Measurements from ENCODE around the gene PKP2.

PKP2 gene

GRCh38 chr12:32907898-32908476 is 11.4 kb upstream of the PKP2 start:
- no peaks in the 10 kb centered on the region for H3K36me3 ChIP-seq (ENCODE audit: control insufficient read depth, insufficient read depth, low read length, severe bottlenecking)

DNA sequence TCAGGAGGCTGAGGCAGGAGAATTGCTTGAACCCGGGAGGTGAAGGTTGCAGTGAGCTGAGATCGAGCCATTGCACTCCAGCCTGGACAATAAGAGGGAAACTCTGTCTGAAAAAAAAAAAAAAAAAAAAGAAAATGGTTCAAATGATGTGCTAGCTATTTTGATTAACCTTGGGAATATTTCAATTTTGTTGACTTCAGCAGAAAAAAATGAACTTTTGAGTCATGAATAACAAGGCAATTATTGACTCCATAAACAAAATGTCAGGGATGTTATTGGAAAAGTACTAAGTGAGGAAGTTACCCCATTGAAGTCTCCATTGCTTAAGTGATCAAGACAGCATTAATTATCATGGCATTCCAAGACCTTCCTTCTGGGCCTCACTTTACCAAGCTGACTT is 10.6 kb upstream of the PKP2 start:
- H3K4me3 ChIP-seq (ENCODE audit: low read length) = no peak overlapping the region
- peaks cover 12% of the 10 kb centered on the region for H3K27me3 ChIP-seq (replicated peaks; ENCODE audit: control insufficient read depth, insufficient read depth, low read length)
- no peaks in the 10 kb centered on the region for H3K36me3 ChIP-seq (ENCODE audit: control insufficient read depth, insufficient read depth, low read length, severe bottlenecking)
- H3K4me1 ChIP-seq (ENCODE audit: control insufficient read depth, insufficient read depth, low read length) = no peaks in the 10 kb centered on the region
- H3K9me3 ChIP-seq (ENCODE audit: control insufficient read depth, low read length) = no peaks in the 10 kb centered on the region
- H3K9ac ChIP-seq (ENCODE audit: low read length) = no peak overlapping the region
- no peak for DNase-seq (ENCODE audit: low read depth)

More at GRCh38 chr12:32907898-32908476, 11.4 kb upstream of the PKP2 start:
- Histone ChIP-seq H3K27me3 (replicated peaks; ENCODE audit: control insufficient read depth, insufficient read depth, low read length) (peaks cover 8% of the 10 kb centered on the region), H3K4me3 (ENCODE audit: low read length) (no peak overlapping the region), H3K9me3 (ENCODE audit: control insufficient read depth, low read length) (no peaks in the 10 kb centered on the region), H3K9ac (ENCODE audit: low read length) (no peak overlapping the region), H3K4me1 (ENCODE audit: control insufficient read depth, insufficient read depth, low read length) (no peaks in the 10 kb centered on the region)
- DNase-seq (ENCODE audit: low read depth) = no peak

DNA sequence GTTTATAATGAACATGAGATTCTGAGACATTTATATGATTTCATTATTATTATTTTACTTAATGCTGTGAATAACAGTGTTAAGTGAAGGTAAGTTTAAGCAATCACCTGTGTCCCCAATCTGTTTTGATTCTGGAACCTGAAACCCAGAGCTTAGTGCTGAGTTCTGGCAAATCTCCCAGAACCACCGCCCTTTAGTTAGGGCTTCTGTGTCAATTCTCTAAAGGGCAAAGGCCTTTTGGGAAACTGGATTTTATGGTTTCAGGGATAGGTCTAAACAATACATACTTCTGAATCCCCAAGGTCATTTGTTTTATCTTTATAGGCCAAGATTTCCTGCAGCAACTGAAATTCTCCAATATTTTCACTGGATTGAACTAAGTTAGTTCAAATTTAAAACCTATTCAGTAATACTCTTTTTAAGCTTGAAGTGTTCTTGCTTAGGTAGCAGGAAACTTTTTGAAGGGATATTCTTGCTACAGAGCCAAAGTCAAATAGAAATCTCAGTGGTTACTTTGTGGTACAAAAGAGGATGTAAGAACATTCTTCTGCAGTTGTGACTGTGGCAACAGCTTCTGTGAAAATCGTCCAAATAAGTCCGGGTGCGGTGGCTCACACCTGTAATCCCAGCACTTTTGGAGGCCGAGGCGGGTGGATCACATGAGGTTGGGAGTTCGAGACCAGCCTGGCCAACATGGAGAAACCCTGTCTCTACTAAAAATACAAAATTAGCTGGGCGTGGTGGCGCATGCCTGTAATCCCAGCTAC is 10.0 kb upstream of the PKP2 start:
- Histone ChIP-seq H3K4me1 (ENCODE audit: control insufficient read depth, insufficient read depth, low read length) (no peaks in the 10 kb centered on the region), H3K9me3 (ENCODE audit: control insufficient read depth, low read length) (no peaks in the 10 kb centered on the region), H3K36me3 (ENCODE audit: control insufficient read depth, insufficient read depth, low read length, severe bottlenecking) (no peaks in the 10 kb centered on the region), H3K9ac (ENCODE audit: low read length) (no peak overlapping the region), H3K4me3 (ENCODE audit: low read length) (no peak overlapping the region), H3K27me3 (replicated peaks; ENCODE audit: control insufficient read depth, insufficient read depth, low read length) (peaks cover 12% of the 10 kb centered on the region)
- no peak for DNase-seq (ENCODE audit: low read depth)

GRCh38 chr12:32903763-32904162 is 7.2 kb upstream of the PKP2 start:
- DNase-seq (ENCODE audit: low read depth) = no peak
- H3K4me1 ChIP-seq (ENCODE audit: control insufficient read depth, insufficient read depth, low read length) = no peaks in the 10 kb centered on the region
- H3K9me3 ChIP-seq (ENCODE audit: control insufficient read depth, low read length) = no peaks in the 10 kb centered on the region
- H3K36me3 ChIP-seq (ENCODE audit: control insufficient read depth, insufficient read depth, low read length, severe bottlenecking) = no peaks in the 10 kb centered on the region
- no peak overlapping the region for H3K4me3 ChIP-seq (ENCODE audit: low read length)
- H3K27me3 ChIP-seq (replicated peaks; ENCODE audit: control insufficient read depth, insufficient read depth, low read length) = peaks cover 12% of the 10 kb centered on the region
- no peak overlapping the region for H3K9ac ChIP-seq (ENCODE audit: low read length)

DNA sequence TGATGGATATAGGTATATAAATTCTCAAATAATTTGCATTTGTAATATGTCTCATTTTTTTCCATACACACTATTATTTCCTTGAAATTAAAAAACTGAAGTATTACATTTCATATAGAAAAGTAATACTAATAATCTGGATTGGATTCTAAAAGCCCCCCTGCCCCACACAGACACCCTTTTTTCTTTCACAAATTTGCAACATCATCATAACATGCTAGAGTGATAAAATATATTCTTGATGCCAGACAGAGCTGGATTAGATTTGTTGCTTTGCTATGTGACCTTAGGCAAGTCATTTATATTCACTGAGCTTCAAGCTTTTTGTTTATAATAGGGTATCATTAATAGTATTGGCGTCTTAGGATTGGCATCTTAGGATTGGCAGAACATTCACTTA is 6.7 kb upstream of the PKP2 start:
- Histone ChIP-seq H3K36me3 (ENCODE audit: control insufficient read depth, insufficient read depth, low read length, severe bottlenecking) (no peaks in the 10 kb centered on the region), H3K4me1 (ENCODE audit: control insufficient read depth, insufficient read depth, low read length) (no peaks in the 10 kb centered on the region), H3K4me3 (ENCODE audit: low read length) (no peak overlapping the region), H3K9ac (ENCODE audit: low read length) (no peak overlapping the region), H3K27me3 (replicated peaks; ENCODE audit: control insufficient read depth, insufficient read depth, low read length) (peaks cover 15% of the 10 kb centered on the region), H3K9me3 (ENCODE audit: control insufficient read depth, low read length) (no peaks in the 10 kb centered on the region)
- DNase-seq (ENCODE audit: low read depth) = no peak

GRCh38 chr12:32902287-32902997 is 5.9 kb upstream of the PKP2 start:
- DNase-seq (ENCODE audit: low read depth) = no peak
- H3K36me3 ChIP-seq (ENCODE audit: control insufficient read depth, insufficient read depth, low read length, severe bottlenecking) = no peaks in the 10 kb centered on the region

GRCh38 chr12:32901553-32901952 is 5.0 kb upstream of the PKP2 start:
- H3K4me1 ChIP-seq (ENCODE audit: control insufficient read depth, insufficient read depth, low read length) = no peaks in the 10 kb centered on the region
- no peak overlapping the region for H3K9ac ChIP-seq (ENCODE audit: low read length)
- no peaks in the 10 kb centered on the region for H3K9me3 ChIP-seq (ENCODE audit: control insufficient read depth, low read length)
- peaks cover 23% of the 10 kb centered on the region for H3K27me3 ChIP-seq (replicated peaks; ENCODE audit: control insufficient read depth, insufficient read depth, low read length)
- H3K36me3 ChIP-seq (ENCODE audit: control insufficient read depth, insufficient read depth, low read length, severe bottlenecking) = no peaks in the 10 kb centered on the region
- DNase-seq (ENCODE audit: low read depth) = no peak
- no peak overlapping the region for H3K4me3 ChIP-seq (ENCODE audit: low read length)

More at GRCh38 chr12:32902287-32902997, 5.9 kb upstream of the PKP2 start:
- no peak overlapping the region for H3K9ac ChIP-seq (ENCODE audit: low read length)
- H3K4me1 ChIP-seq (ENCODE audit: control insufficient read depth, insufficient read depth, low read length) = no peaks in the 10 kb centered on the region
- H3K9me3 ChIP-seq (ENCODE audit: control insufficient read depth, low read length) = no peaks in the 10 kb centered on the region
- H3K4me3 ChIP-seq (ENCODE audit: low read length) = no peak overlapping the region
- peaks cover 22% of the 10 kb centered on the region for H3K27me3 ChIP-seq (replicated peaks; ENCODE audit: control insufficient read depth, insufficient read depth, low read length)

GRCh38 chr12:32897687-32898573 is 1.4 kb upstream of the PKP2 start:
- peaks cover 33% of the 10 kb centered on the region for H3K27me3 ChIP-seq (replicated peaks; ENCODE audit: control insufficient read depth, insufficient read depth, low read length)
- no peak overlapping the region for H3K9ac ChIP-seq (ENCODE audit: low read length)
- DNase-seq (ENCODE audit: low read depth) = no peak
- no peaks in the 10 kb centered on the region for H3K9me3 ChIP-seq (ENCODE audit: control insufficient read depth, low read length)
- H3K4me3 ChIP-seq (ENCODE audit: low read length) = no peak overlapping the region
- peaks cover 14% of the 10 kb centered on the region for H3K4me1 ChIP-seq (ENCODE audit: control insufficient read depth, insufficient read depth, low read length)
- H3K36me3 ChIP-seq (ENCODE audit: control insufficient read depth, insufficient read depth, low read length, severe bottlenecking) = no peaks in the 10 kb centered on the region

GRCh38 chr12:32897281-32897610 is 669 bp upstream of the PKP2 start:
- Histone ChIP-seq H3K9me3 (ENCODE audit: control insufficient read depth, low read length) (no peaks in the 10 kb centered on the region), H3K9ac (ENCODE audit: low read length) (no peak overlapping the region), H3K4me1 (ENCODE audit: control insufficient read depth, insufficient read depth, low read length) (peaks cover 16% of the 10 kb centered on the region), H3K4me3 (ENCODE audit: low read length) (peak overlapping the region; percentile 74), H3K36me3 (ENCODE audit: control insufficient read depth, insufficient read depth, low read length, severe bottlenecking) (no peaks in the 10 kb centered on the region), H3K27me3 (replicated peaks; ENCODE audit: control insufficient read depth, insufficient read depth, low read length) (peaks cover 29% of the 10 kb centered on the region)
- no peak for DNase-seq (ENCODE audit: low read depth)

GRCh38 chr12:32895688-32896431 is 717 bp downstream of the PKP2 start:
- Histone ChIP-seq H3K9me3 (ENCODE audit: control insufficient read depth, low read length) (no peaks in the 10 kb centered on the region), H3K4me1 (ENCODE audit: control insufficient read depth, insufficient read depth, low read length) (peaks cover 16% of the 10 kb centered on the region), H3K36me3 (ENCODE audit: control insufficient read depth, insufficient read depth, low read length, severe bottlenecking) (no peaks in the 10 kb centered on the region), H3K4me3 (ENCODE audit: low read length) (peak overlapping the region; percentile 79), H3K27me3 (replicated peaks; ENCODE audit: control insufficient read depth, insufficient read depth, low read length) (peaks cover 29% of the 10 kb centered on the region), H3K9ac (ENCODE audit: low read length) (peak overlapping the region; percentile 62)
- no peak for DNase-seq (ENCODE audit: low read depth)

All from adipocyte (in vitro differentiated cells).